SK-N-SH (cell line): Measurements from ENCODE around the gene HEPHL1. TPM values are rescaled to one million over a fixed set of nuclear protein-coding genes. Genes with fewer than 3 reads are reported as not detected.

Experiments used
- CTCF ChIA-PET: fragments of 300-600, 350-600 bp; formaldehyde crosslinking; extraction: SDS; loops from one replicate; lab custom pipeline; 2021; lab: Yijun Ruan, JAX
- POLR2A ChIA-PET: fragments of 350-600 bp; sonication (Branson Sonifier 250); formaldehyde crosslinking; extraction: SDS; loops from one replicate; lab custom pipeline; 2020; ENCODE audit warnings: antibody characterized with exemption, inconsistent platforms; lab: Yijun Ruan, JAX
- DNase-seq: peaks from one replicate; pipeline ENCODE4 v3.0.0; 2012
- H2AFZ ChIP-seq: fragments of 200-600 bp; sonication (generic); 2 replicates; pipeline ENCODE4 v1.8.1; 2016; ENCODE audit warnings: antibody characterized with exemption, mild to moderate bottlenecking, low read depth
- H3F3A ChIP-seq: fragments of 200-600 bp; sonication (generic); replicated peaks from 2 replicates; pipeline ENCODE3; 2016; ENCODE audit warnings: antibody characterized with exemption, mild to moderate bottlenecking; ENCODE audit not compliant: insufficient read depth
- H3K27ac ChIP-seq, 2 experiments: fragments of 200-500 bp in 1 of 2; fragments of 200-600 bp in 1 of 2; sonication (Bioruptor generic) in 1 of 2; sonication (generic), shearing (Covaris generic) in 1 of 2; 2 replicates each; pipeline versions ENCODE4 v1.5.1 to v1.6.1; 2014 to 2016; ENCODE audit warnings: low read depth in 2 of 2, inconsistent platforms in 1 of 2, low read length in 1 of 2, mild to moderate bottlenecking in 1 of 2, mixed read lengths in 1 of 2
- H3K27me3 ChIP-seq: fragments of 200-600 bp; sonication (generic), shearing (Covaris generic); 2 replicates; pipeline ENCODE4 v1.6.1; 2016; ENCODE audit warnings: mixed run types; ENCODE audit not compliant: insufficient read depth
- H3K36me3 ChIP-seq, 2 experiments: fragments of 200-500 bp in 1 of 2; fragments of 200-600 bp in 1 of 2; sonication (Bioruptor generic) in 1 of 2; sonication (generic) in 1 of 2; replicated peaks in 1 of 2; 2 replicates each; pipeline versions ENCODE3 to v1.5.1; 2014 to 2016; ENCODE audit warnings: low read length in 1 of 2, mild to moderate bottlenecking in 1 of 2; ENCODE audit not compliant: insufficient read depth in 2 of 2, control insufficient read depth in 1 of 2
- H3K4me1 ChIP-seq, 2 experiments: fragments of 200-500 bp in 1 of 2; fragments of 200-600 bp in 1 of 2; sonication (Bioruptor generic) in 1 of 2; sonication (generic), shearing (Covaris generic) in 1 of 2; 2 replicates each; pipeline versions ENCODE4 v1.5.1 to v1.6.1; 2014 to 2016; ENCODE audit warnings: low read depth in 1 of 2, low read length in 1 of 2, mixed run types in 1 of 2; ENCODE audit not compliant: insufficient read depth in 2 of 2, control insufficient read depth in 1 of 2
- H3K4me2 ChIP-seq: fragments of 200-600 bp; sonication (generic), shearing (Covaris generic); 2 replicates; pipeline ENCODE4 v1.6.1; 2017; ENCODE audit warnings: mixed run types
- H3K4me3 ChIP-seq, 2 experiments: fragments of 200-500 bp in 1 of 2; fragments of 200-600 bp in 1 of 2; sonication (Bioruptor generic) in 1 of 2; sonication (generic), shearing (Covaris generic) in 1 of 2; 2 replicates each; pipeline versions ENCODE4 v1.5.1 to v1.8.1; 2014 to 2016; ENCODE audit warnings: low read depth in 2 of 2, inconsistent platforms in 1 of 2, low read length in 1 of 2, mild to moderate bottlenecking in 1 of 2, mixed read lengths in 1 of 2, moderate library complexity in 1 of 2
- H3K79me2 ChIP-seq: fragments of 200-600 bp; sonication (generic); 2 replicates; pipeline ENCODE4 v1.8.1; 2017; ENCODE audit warnings: mild to moderate bottlenecking; ENCODE audit not compliant: insufficient read depth
- H3K9ac ChIP-seq: fragments of 200-600 bp; sonication (generic); 2 replicates; pipeline ENCODE4 v1.6.1; 2017; ENCODE audit warnings: mixed run types
- H3K9me2 ChIP-seq: fragments of 200-600 bp; sonication (generic); 2 replicates; pipeline ENCODE4 v1.6.1; 2017; ENCODE audit warnings: mixed run types
- H3K9me3 ChIP-seq: fragments of 200-600 bp; sonication (generic); 2 replicates; pipeline ENCODE4 v1.6.1; 2017; ENCODE audit warnings: mixed run types, mild to moderate bottlenecking, moderate library complexity
- H4K20me1 ChIP-seq: fragments of 200-600 bp; sonication (generic); 2 replicates; pipeline ENCODE4 v1.6.1; 2017; ENCODE audit warnings: mild to moderate bottlenecking, mixed run types; ENCODE audit not compliant: insufficient read depth
- EZH2phosphoT487 ChIP-seq: fragments of 200-600 bp; sonication (generic); IDR thresholded peaks from 2 replicates; pipeline ENCODE4 v1.6.1; 2017; ENCODE audit warnings: low read depth, mixed run types, mild to moderate bottlenecking, antibody characterized with exemption, moderate library complexity, borderline replicate concordance
- FOSL2 ChIP-seq: IDR thresholded peaks from 2 replicates; pipeline ENCODE4 v1.4.0; 2012; ENCODE audit warnings: low read depth, mild to moderate bottlenecking, moderate library complexity, borderline replicate concordance
- FOXJ3 ChIP-seq: sonication (generic); formaldehyde crosslinking; IDR thresholded peaks from 2 replicates; pipeline ENCODE4 v1.5.1; 2020; ENCODE audit warnings: mild to moderate bottlenecking, missing genetic modification reagents
- GABPA ChIP-seq: IDR thresholded peaks from 2 replicates; pipeline ENCODE4 v1.4.0; 2012; ENCODE audit warnings: low read depth, mild to moderate bottlenecking
- JUND ChIP-seq: IDR thresholded peaks from 2 replicates; pipeline ENCODE4 v1.4.0; 2012
- MAX ChIP-seq: IDR thresholded peaks from 2 replicates; pipeline ENCODE4 v1.4.0; 2012; ENCODE audit warnings: low read depth
- MEF2A ChIP-seq: IDR thresholded peaks from 2 replicates; pipeline ENCODE4 v1.4.0; 2012; ENCODE audit warnings: low read depth, borderline replicate concordance
- NFIC ChIP-seq: IDR thresholded peaks from 2 replicates; pipeline ENCODE4 v1.4.0; 2012; ENCODE audit warnings: borderline replicate concordance
- RAD21 ChIP-seq: IDR thresholded peaks from 2 replicates; pipeline ENCODE4 v1.6.1; 2012; ENCODE audit warnings: mild to moderate bottlenecking, low read length
- RCOR1 ChIP-seq: fragments of 150-350 bp; IDR thresholded peaks from 2 replicates; pipeline ENCODE4 v1.6.1; 2017; ENCODE audit warnings: antibody characterized with exemption, low read length
- RFX5 ChIP-seq: IDR thresholded peaks from 2 replicates; pipeline ENCODE4 v1.6.1; 2012; ENCODE audit warnings: mild to moderate bottlenecking, improper control_type of control experiment, low read length
- RXRA ChIP-seq: IDR thresholded peaks from 2 replicates; pipeline ENCODE4 v1.4.0; 2012; ENCODE audit warnings: low read depth, mild to moderate bottlenecking, borderline replicate concordance
- TAF1 ChIP-seq: IDR thresholded peaks from 2 replicates; pipeline ENCODE4 v1.6.1; 2012; ENCODE audit warnings: low read depth, mild to moderate bottlenecking, low read length, moderate library complexity, borderline replicate concordance
- TCF12 ChIP-seq: IDR thresholded peaks from 2 replicates; pipeline ENCODE4 v1.4.0; 2012
- TEAD4 ChIP-seq: IDR thresholded peaks from 2 replicates; pipeline ENCODE4 v1.4.0; 2012; ENCODE audit warnings: mild to moderate bottlenecking, borderline replicate concordance; ENCODE audit not compliant: insufficient read depth
- USF2 ChIP-seq: fragments of 150-350 bp; IDR thresholded peaks from 2 replicates; pipeline ENCODE4 v1.6.1; 2017; ENCODE audit warnings: antibody characterized with exemption, low read length, low read depth, borderline replicate concordance
- WGBS: methylation state at CpG from one replicate; pipeline ENCODE4 v1.1.6; 2017; ENCODE audit warnings: low lambda C conversion rate; 5-methylcytosine and 5-hydroxymethylcytosine counted together
- polyA plus RNA-seq, 3 experiments: library from polyadenylated mRNA; depleted of rRNA; stranded (reverse); fragments of >200 nt; gene quantifications; 2 replicates each; pipeline ENCODE4 v1.2.3, GENCODE V29; 2012
- TF ChIP-seq, protein P1 (sequence below): IDR thresholded peaks from 2 replicates; pipeline ENCODE4 v1.6.1; 2012; ENCODE audit warnings: mild to moderate bottlenecking, low read depth, low read length, moderate library complexity

The HEPHL1 gene
- polyA plus RNA-seq, 1 of the 3 experiments (the other 2 are of a cell fraction), result not detected

DNA sequence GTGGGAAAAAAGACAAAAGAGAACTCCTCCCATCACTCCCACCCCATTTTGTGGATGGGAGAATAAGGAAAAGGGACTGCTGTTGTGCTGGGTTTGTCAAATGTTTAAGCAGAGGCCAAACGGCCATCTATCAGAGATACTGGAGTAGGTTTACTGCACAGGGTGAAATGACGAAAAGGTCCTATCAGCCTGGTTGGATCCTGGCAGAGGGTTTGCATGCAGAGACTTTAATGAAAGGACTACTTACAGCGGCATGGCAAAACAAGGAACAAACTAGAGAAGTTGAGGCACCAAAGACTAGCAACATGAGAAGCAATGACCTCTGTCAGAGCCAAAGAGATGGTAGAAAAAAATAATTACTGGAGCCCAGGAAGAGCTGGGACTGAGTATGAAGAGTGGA is 32.2 kb upstream of the HEPHL1 start:
- Histone ChIP-seq H3K4me3 (no peak overlapping the region), H4K20me1 (no peaks in the 10 kb centered on the region), H3K27me3 (no peaks in the 10 kb centered on the region), H2AFZ (no peak overlapping the region), H3K9me2 (no peaks in the 10 kb centered on the region), H3F3A (no peaks in the 10 kb centered on the region), H3K27ac (no peak overlapping the region), H3K4me2 (no peak overlapping the region), H3K4me1 (no peaks in the 10 kb centered on the region; a peak in 1 of 4 replicates), H3K9ac (no peak overlapping the region), H3K36me3 (no peaks in the 10 kb centered on the region)
- ChIA-PET CTCF (interaction anchor here (0.9 kb wide), 1 partner anchor 80 kb away, joined by 3 read pairs; no protein-coding TSS in a partner anchor), POLR2A (no interaction called here)
- no peak for DNase-seq
- TF ChIP-seq TEAD4 (no peak), MAX (no peak), TAF1 (no peak), FOXJ3 (CRISPR knock-in tag) (no peak), EZH2phosphoT487 (no peak), TCF12 (no peak), RXRA (no peak), JUND (no peak), USF2 (no peak), NFIC (no peak), RFX5 (no peak), MEF2A (no peak), RCOR1 (no peak), RAD21 (no peak), FOSL2 (no peak), GABPA (no peak)
- TF ChIP-seq, protein P1, sequence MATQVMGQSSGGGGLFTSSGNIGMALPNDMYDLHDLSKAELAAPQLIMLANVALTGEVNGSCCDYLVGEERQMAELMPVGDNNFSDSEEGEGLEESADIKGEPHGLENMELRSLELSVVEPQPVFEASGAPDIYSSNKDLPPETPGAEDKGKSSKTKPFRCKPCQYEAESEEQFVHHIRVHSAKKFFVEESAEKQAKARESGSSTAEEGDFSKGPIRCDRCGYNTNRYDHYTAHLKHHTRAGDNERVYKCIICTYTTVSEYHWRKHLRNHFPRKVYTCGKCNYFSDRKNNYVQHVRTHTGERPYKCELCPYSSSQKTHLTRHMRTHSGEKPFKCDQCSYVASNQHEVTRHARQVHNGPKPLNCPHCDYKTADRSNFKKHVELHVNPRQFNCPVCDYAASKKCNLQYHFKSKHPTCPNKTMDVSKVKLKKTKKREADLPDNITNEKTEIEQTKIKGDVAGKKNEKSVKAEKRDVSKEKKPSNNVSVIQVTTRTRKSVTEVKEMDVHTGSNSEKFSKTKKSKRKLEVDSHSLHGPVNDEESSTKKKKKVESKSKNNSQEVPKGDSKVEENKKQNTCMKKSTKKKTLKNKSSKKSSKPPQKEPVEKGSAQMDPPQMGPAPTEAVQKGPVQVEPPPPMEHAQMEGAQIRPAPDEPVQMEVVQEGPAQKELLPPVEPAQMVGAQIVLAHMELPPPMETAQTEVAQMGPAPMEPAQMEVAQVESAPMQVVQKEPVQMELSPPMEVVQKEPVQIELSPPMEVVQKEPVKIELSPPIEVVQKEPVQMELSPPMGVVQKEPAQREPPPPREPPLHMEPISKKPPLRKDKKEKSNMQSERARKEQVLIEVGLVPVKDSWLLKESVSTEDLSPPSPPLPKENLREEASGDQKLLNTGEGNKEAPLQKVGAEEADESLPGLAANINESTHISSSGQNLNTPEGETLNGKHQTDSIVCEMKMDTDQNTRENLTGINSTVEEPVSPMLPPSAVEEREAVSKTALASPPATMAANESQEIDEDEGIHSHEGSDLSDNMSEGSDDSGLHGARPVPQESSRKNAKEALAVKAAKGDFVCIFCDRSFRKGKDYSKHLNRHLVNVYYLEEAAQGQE, result no peak
- TF ChIP-seq, all 33 proteins: peak for 0
- 35% methylated on average over 3 of the region's 3 CpGs for WGBS
- Histone ChIP-seq H3K79me2 (no peaks in the 10 kb centered on the region), H3K9me3 (peaks cover 5% of the 10 kb centered on the region; the same call in 1 of the 2 replicates)
